HG03558 (cell line): ENCODE measurements around the gene FEM1B.

ENCODE experiments used
- ATAC-seq: cut with Tn5 transposase; IDR thresholded peaks from one replicate; pipeline ENCODE4 v1.9.1; 2021; ENCODE audit warnings: moderate number of reproducible peaks; ENCODE audit not compliant: unreplicated experiment; ENCODE audit errors: extremely low read depth

Gene FEM1B

DNA sequence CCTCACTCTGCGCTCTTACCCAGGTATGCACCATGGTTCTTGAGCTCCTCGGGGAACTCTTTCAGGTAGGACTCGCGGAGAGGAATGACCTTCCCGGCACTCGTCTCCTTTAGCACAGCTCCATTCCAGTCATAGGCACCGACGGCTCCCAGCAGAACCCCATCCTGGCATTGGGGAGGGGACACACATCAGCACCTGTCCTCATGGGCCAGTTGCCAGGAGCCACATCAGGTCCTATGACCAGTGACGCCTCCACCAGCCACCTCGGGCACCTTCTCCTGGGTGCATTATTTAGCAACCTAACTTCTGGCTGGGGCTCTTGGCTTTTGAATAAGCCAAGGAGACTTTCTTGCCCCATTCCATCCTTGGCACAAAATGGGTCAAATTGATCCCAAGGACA, 61.9 kb downstream of the FEM1B start:
- ATAC-seq: no peak

DNA sequence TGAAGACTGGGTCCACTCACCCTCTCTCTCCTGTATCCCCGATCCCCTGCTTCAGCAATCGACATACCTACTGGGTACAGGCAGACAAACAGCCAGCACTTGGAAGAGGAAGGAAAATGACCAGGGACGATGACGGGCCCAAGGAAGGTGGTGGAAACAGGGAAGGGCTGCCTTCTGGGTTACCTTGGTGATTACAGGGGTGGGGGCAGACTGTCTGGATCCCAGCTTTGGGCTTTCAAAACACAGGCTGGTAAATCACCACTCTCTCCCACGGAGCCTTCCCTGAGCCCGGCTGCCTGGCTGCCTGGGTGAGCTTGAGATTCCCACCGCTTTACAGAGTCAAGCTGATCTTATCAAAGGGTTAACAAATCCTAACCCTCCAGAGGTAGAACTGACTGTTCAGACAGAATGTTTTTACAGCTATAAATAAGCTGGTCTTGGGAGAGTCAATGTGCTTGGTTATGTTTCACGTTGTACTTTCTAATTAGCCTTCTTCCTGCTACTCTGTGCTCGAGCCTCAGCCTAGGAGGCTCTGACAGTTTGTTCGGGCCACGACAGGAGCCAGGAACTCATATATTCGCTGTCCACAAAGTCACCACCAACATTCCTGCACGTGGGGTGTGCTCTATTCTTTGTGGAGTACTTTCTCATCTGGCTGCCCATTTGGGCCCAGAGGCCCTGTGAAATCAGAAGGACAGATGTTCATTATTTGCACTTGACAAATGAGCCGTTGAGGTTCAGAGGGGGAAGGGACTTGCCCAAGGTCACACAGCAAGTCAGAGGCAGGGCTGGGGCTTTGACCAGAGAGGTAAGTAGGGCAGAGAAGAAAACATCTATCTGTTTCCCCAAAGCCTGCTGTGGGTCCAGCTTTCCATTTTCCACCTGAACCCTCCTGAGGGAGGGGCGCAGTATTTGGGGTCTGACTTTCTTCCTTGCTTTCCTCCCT, 63.5 kb downstream of the FEM1B start:
- ATAC-seq: no peak

DNA sequence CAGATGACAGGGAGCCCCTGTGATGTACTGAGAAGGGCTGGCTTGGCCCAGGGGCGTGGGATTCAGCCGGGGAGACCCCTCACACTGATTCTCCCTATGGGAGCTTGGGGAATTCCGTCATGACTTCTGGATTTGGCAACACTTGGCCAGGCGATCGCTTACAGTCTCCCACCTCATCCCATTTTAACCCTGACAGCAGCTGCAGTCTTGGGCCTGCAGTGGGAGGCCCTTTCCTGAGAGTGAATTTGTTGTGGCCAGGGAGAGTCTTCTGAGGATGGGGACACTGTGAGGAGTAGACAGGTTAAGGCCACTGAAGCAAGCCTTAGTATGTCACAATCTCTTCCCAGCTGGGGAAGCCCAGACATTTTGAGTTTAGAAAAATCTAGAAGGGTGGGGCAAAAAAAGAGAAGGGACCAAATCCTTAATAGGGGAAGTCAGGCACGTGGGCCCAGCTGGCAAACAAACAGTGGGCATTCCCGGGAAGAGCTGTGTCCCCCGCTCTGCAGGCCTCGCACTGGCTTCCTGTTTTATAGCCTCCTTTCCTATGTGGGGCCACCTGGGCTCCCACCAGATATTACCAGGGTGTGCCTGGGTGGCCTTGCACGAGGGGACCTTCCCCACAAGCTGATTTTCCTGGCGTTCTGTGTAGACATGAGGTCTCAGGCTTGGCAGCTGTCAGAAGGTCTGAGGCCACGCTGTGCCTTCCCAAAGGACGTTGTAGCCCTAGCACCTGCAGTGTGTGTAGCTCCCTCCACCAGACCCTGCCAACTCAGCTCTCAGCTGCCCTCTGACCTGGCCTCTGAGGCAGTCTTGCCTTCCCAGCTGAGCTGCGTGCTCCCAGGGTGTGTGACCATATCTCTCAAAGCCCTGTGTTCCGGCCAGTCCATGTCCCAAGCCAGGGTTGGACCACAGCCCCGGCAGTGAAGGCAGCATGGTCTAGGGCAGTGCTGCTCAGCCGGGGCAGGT, 64.5 kb downstream of the FEM1B start:
- ATAC-seq: no peak

DNA sequence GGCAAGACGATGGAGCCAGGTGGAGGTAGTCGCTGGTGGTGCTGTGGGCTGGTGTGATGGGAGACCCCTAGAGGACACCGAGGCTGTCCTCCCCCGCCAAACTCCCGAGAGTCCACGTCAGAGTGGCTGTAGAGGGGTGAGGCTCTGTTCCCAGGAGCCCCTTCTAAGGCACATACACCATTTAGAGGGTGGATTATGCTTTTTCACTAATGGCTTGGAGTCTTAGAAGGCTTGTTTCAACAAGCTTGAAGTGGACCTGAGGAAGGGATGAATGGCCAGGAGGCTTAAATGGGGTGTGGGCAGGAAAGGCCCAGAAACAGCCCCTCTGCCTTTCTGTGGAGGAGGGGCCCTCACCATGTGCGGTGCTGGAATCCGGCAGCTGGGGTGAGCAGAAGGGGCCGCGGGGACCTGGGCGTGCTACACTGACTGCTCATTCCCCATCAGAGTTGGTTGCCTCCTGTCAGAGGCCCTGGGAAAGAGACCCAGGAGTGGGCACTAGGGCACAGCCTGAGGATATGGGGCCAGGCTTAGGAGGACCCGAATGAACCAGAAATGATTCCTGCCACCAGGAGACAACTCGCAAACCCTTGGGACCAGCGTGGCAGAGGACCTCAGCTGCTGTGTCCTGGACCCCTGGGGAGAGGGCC, 66.2 kb downstream of the FEM1B start:
- ATAC-seq: no peak

DNA sequence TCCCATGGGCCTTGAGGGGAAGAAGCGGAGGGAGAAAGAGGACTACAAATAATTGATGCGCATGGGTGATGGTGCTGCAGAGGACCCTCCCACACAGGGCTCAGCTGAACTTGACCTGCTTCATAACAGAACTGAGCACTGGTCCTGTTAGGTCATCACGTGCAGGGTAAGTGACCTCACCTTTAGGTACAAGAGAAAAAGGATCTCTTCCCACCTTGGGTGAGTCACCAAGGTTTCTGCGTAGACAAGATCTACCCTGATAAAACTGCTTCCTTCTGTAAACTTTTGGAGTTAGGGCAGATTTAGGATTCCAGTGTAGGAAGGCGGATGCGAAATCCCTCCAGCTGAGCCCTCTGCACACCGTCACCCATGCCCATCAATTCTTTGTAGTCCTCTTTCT, 67.1 kb downstream of the FEM1B start:
- ATAC-seq: no peak
